ENCODE measurements around the gene MGST2.
A peak's percentile ranks its signal among the peaks of the same experiment; 100 is the strongest.
"Not testable (repeated sequence)": the region's sequence is repeated elsewhere in the genome, so short reads cannot be mapped to it uniquely, and the experiment has no call there.

MGST2 gene

DNA sequence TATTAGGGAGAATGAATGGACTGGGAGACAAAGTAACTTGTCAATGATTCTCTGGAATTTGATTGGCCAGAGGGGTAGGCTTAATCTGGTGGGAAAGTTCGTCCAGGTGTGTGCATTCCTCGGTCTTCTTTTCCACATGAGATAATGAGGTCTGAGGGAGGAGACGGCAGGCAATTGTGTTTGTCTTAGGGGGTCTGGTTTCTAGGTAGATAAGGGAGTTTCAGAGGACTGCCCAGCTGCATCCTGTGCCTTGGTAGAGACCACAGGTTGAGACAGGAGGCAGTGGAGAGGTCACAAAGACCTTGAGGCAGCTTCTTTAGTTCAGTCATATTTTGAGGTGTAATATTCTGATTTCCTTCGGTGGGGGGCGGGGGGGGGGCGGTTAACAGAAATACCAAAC is 4.3 kb downstream of the MGST2 start:
- DNase-seq (ENCODE audit: low read depth): no peak

DNA sequence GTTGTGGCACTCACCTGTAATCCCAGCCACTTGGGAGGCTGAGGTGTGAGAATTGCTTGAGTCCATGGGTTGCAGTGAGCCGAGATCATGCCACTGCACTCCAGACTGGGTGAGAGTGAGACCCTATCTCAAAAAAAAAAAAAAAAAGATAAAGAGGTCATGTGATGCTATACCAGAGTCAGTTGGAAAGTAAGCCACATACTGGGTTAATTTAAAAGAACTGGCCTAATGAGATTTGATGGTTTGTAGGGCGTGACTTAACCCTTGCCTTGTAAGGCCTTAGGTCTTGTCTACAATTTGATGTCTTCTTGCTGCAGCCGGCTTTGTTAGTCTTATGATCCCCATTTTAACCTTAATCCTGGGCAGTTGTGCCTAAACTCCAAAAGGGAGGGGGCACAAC is 5.2 kb downstream of the MGST2 start:
- no peak for DNase-seq (ENCODE audit: low read depth)

- DNase-seq (ENCODE audit: low read depth): no peak
These were observed 6.6 kb downstream of the MGST2 start for GRCh38 chr4:139672215-139672614.

DNA sequence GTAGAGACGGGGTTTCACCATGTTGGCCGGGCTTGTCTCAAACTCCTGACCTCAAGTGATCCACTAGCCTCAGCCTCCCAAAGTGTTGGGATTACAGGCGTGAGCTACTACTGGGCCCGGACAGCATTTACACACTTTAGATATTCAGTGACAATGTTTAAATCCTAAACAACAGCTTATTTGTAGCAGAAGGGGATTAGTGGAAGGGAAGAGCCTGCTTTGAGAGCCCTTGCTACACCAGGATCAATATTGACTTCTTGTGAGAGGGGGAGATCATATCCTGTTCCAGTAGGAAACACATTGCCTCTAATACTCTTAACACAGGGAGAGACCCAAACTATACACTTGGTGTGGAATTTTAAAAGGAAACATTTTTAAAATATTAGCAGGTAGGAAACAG is 7.1 kb downstream of the MGST2 start:
- no peak for DNase-seq (ENCODE audit: low read depth)

DNA sequence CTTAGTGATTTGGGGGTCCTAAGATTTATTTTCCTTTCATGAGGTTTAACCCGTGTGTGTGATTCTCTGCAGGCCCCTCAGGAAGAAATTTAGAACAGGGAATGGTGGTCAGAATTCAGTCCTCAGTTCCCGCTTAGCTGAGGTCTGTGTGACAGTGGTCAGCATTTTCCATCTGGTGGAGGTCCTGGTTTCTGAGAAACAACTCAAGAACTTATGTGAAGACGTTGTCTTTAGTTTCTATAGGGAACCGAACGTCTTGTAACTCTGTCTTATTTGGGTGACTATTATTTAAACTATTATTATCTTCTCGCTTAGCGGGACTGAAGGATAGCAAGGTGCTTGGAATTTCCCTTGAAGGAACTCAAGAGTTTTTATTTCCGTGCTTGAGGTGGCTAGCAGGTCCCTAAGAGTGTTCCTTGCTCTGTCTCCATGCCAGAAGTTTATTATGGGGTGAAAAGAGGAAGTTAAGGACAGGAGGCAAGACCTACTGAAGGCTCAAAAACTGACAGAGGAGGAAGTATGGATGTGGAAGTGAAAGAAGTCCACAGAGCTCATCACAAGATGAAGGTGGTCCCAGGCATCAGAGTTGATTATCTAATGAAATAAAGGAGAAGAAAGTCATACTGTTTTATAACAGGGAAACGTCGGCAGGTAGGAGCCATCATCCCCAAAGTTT is 9.4 kb downstream of the MGST2 start:
- DNase-seq (ENCODE audit: low read depth): no peak

- DNase-seq (ENCODE audit: low read depth): no peak
These were observed 10.0 kb downstream of the MGST2 start for GRCh38 chr4:139675651-139676050.

DNA sequence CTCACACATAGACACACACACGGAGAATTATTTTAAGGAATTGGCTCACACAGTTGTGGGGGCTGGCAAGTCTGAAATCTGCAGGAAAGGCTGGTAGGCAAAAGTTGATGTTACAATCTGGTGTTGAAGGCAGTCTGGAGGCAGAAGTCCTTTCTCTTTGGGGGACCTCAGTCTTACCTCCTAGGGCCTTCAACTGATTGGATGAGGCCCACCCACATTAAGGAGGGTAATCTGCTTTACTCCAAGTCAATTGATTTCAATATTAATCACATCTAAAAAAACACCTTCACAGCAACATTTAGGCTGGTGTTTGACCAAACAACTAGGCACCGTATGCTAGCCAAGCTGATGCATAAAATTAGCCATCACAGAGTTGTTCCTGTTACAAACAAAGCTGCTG is 10.7 kb downstream of the MGST2 start:
- DNase-seq (ENCODE audit: low read depth): no peak

- DNase-seq (ENCODE audit: low read depth): no peak
These were observed 11.4 kb downstream of the MGST2 start for GRCh38 chr4:139676913-139677585.

DNA sequence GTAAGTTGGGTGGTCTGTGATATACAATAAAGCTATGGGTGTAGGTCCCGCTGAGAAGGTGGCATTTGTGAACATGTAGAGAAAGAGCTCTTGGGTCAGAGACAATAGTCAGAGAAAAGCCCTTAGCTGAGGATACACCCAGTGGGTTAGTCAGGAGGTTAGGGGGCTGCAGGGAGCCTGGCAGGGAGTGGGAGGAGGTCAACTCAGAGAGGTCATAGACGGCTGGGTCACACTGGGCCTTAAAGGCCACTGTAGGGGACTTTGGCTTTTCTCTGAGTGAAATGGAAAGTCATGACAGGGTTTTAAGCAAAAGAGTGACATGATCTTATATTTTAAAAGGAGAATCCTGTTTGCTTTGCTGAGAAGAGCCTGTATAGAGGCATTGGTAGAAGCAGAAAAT is 16.7 kb downstream of the MGST2 start:
- DNase-seq (ENCODE audit: low read depth): no peak

- DNase-seq (ENCODE audit: low read depth): no peak
These were observed 17.1 kb downstream of the MGST2 start for GRCh38 chr4:139682741-139683151.

- no peak for DNase-seq (ENCODE audit: low read depth)
These were observed 18.7 kb downstream of the MGST2 start for GRCh38 chr4:139684351-139684750.

- peak; percentile 58 for DNase-seq (ENCODE audit: low read depth)
These were observed 19.6 kb downstream of the MGST2 start for GRCh38 chr4:139685180-139685579.

- DNase-seq (ENCODE audit: low read depth): no peak
These were observed 20.5 kb downstream of the MGST2 start for GRCh38 chr4:139686130-139686529.

- no peak for DNase-seq (ENCODE audit: low read depth)
These were observed 21.4 kb downstream of the MGST2 start for GRCh38 chr4:139686988-139687387.

GRCh38 chr4:139689093-139689722 is 23.6 kb downstream of the MGST2 start:
- no peak for DNase-seq (ENCODE audit: low read depth)

- DNase-seq (ENCODE audit: low read depth): no peak
These were observed 24.8 kb downstream of the MGST2 start for GRCh38 chr4:139690419-139690818.

DNA sequence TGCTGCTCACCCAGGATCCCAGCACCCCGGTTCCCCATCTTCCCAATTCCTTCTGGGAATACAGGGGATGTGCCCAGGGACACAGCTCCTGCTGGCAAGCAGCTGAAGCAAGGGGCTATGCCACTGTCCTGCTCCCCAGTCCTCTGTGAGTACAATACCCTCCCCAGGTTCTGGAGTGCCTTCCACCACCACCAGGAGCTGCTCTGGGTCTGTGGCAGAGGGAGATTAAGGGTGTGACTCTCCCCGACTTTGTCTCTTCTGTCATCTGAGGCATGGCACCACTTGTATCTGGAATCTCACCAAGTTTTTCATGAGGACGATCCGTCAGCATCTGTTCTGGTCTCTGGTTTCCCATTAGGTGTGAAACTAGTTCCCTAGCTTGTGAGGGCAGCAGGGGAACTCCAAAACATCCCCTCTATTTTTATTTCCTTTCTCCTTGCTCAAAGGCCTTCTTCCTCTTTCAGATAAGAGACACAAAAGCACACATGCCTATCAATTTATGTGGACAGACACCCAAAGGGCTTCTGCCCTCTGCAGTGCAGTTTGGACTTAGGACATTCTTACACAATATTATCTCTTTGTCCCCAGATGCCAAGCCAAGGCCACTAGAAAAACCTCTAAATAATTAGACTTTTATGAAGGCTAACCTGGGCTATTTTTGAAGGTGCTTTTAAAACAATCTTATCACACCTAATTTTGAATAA is 26.8 kb downstream of the MGST2 start:
- peak; percentile 41 for DNase-seq (ENCODE audit: low read depth)

- DNase-seq (ENCODE audit: low read depth): no peak
These were observed 29.0 kb downstream of the MGST2 start for GRCh38 chr4:139694522-139695107.

- DNase-seq (ENCODE audit: low read depth): no peak
These were observed 30.9 kb downstream of the MGST2 start for GRCh38 chr4:139696491-139696890.

- DNase-seq (ENCODE audit: low read depth): not testable (repeated sequence)
These were observed 32.7 kb downstream of the MGST2 start for GRCh38 chr4:139698167-139698925.

- no peak for DNase-seq (ENCODE audit: low read depth)
These were observed 34.9 kb downstream of the MGST2 start for GRCh38 chr4:139700568-139700967.
